Neural cell (in vitro differentiated cells): ENCODE data around the gene VPS13D.

Experiments
- EP300 ChIP-seq: fragments of 450-650 bp; conservative IDR thresholded peaks from 2 replicates; pipeline ENCODE4 v1.6.1; 2014; ENCODE audit warnings: antibody characterized with exemption, mild to moderate bottlenecking, moderate library complexity; ENCODE audit not compliant: poor library complexity, severe bottlenecking
- EZH2 ChIP-seq: fragments of 200-600, 300-800 bp; shearing (Covaris generic), sonication (generic); IDR thresholded peaks from 2 replicates; pipeline ENCODE4 v1.6.1; 2014; ENCODE audit warnings: antibody characterized with exemption, low read length, borderline replicate concordance, mild to moderate bottlenecking; ENCODE audit not compliant: insufficient read depth, poor library complexity, severe bottlenecking
- MXI1 ChIP-seq: fragments of 450-650 bp; conservative IDR thresholded peaks from 2 replicates; pipeline ENCODE4 v1.6.1; 2014; ENCODE audit warnings: antibody characterized with exemption, mild to moderate bottlenecking; ENCODE audit not compliant: poor library complexity, severe bottlenecking
- POLR2AphosphoS5 ChIP-seq: IDR thresholded peaks from 2 replicates; pipeline ENCODE4 v1.6.1; 2012
- RAD21 ChIP-seq: fragments of 450-650 bp; conservative IDR thresholded peaks from 2 replicates; pipeline ENCODE4 v1.6.1; 2014; ENCODE audit warnings: antibody characterized with exemption, mild to moderate bottlenecking, moderate library complexity
- SMC3 ChIP-seq: fragments of 450-650 bp; conservative IDR thresholded peaks from 2 replicates; pipeline ENCODE4 v1.6.1; 2014; ENCODE audit warnings: antibody characterized with exemption, mild to moderate bottlenecking, moderate library complexity; ENCODE audit not compliant: poor library complexity
- TAF1 ChIP-seq: IDR thresholded peaks from 2 replicates; pipeline ENCODE4 v1.6.1; 2012; ENCODE audit warnings: low read depth
- TF ChIP-seq, protein P1 (sequence below): fragments of 450-650 bp; IDR thresholded peaks from 2 replicates; pipeline ENCODE4 v1.5.1; 2014; ENCODE audit warnings: antibody characterized with exemption, mild to moderate bottlenecking, moderate library complexity; ENCODE audit not compliant: poor library complexity, severe bottlenecking
- TF ChIP-seq, protein P2 (sequence below): IDR thresholded peaks from 2 replicates; pipeline ENCODE4 v1.6.1; 2012; ENCODE audit warnings: borderline replicate concordance

DNA sequence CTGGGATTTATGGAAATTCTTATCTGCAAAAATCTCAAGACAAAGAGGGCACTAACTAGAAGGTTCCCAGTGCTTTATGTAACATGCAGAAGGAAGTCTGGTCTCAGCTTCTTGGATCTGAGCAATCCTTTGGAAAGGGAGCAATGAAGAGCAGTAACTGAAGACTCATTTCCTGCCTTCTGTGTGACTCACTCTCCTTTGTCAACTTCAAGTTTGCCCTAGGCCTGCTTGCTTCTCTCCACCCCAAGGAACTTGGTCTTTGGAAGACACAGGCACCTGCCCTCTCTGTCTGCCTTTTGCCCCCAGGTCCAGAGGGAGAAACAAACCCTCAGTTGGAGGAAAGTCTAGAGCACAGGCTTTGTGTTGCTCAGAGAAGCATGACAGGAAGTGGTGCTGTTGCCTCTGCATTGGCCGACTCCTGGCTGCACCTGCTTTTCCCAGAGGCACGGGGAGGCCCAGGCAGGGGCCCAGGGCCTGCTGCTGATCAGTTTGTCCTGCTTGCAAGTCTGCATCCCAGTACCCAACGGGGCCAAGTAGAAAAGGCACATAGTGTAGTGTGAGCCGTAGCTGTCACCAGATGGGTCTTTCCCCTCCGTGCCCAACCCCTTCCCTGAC, 251.0 kb downstream of the VPS13D start:
- TF ChIP-seq, protein P1, sequence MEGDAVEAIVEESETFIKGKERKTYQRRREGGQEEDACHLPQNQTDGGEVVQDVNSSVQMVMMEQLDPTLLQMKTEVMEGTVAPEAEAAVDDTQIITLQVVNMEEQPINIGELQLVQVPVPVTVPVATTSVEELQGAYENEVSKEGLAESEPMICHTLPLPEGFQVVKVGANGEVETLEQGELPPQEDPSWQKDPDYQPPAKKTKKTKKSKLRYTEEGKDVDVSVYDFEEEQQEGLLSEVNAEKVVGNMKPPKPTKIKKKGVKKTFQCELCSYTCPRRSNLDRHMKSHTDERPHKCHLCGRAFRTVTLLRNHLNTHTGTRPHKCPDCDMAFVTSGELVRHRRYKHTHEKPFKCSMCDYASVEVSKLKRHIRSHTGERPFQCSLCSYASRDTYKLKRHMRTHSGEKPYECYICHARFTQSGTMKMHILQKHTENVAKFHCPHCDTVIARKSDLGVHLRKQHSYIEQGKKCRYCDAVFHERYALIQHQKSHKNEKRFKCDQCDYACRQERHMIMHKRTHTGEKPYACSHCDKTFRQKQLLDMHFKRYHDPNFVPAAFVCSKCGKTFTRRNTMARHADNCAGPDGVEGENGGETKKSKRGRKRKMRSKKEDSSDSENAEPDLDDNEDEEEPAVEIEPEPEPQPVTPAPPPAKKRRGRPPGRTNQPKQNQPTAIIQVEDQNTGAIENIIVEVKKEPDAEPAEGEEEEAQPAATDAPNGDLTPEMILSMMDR = no peak
- TF ChIP-seq EP300 = no peak
- no peak for TF ChIP-seq POLR2AphosphoS5
- no peak for TF ChIP-seq EZH2
- no peak for TF ChIP-seq TAF1
- TF ChIP-seq MXI1 = no peak
- TF ChIP-seq, protein P2, sequence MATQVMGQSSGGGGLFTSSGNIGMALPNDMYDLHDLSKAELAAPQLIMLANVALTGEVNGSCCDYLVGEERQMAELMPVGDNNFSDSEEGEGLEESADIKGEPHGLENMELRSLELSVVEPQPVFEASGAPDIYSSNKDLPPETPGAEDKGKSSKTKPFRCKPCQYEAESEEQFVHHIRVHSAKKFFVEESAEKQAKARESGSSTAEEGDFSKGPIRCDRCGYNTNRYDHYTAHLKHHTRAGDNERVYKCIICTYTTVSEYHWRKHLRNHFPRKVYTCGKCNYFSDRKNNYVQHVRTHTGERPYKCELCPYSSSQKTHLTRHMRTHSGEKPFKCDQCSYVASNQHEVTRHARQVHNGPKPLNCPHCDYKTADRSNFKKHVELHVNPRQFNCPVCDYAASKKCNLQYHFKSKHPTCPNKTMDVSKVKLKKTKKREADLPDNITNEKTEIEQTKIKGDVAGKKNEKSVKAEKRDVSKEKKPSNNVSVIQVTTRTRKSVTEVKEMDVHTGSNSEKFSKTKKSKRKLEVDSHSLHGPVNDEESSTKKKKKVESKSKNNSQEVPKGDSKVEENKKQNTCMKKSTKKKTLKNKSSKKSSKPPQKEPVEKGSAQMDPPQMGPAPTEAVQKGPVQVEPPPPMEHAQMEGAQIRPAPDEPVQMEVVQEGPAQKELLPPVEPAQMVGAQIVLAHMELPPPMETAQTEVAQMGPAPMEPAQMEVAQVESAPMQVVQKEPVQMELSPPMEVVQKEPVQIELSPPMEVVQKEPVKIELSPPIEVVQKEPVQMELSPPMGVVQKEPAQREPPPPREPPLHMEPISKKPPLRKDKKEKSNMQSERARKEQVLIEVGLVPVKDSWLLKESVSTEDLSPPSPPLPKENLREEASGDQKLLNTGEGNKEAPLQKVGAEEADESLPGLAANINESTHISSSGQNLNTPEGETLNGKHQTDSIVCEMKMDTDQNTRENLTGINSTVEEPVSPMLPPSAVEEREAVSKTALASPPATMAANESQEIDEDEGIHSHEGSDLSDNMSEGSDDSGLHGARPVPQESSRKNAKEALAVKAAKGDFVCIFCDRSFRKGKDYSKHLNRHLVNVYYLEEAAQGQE = no peak
- no peak for TF ChIP-seq RAD21
- TF ChIP-seq SMC3 = no peak
